SK-N-SH (cell line): ENCODE results near the gene SPAM1. TPM values are rescaled to one million over a fixed set of nuclear protein-coding genes. Genes with fewer than 3 reads are reported as not detected.

Experiments
- CTCF ChIA-PET: fragments of 300-600, 350-600 bp; formaldehyde crosslinking; extraction: SDS; loops from one replicate; lab custom pipeline; 2021; lab: Yijun Ruan, JAX
- POLR2A ChIA-PET: fragments of 350-600 bp; sonication (Branson Sonifier 250); formaldehyde crosslinking; extraction: SDS; loops from one replicate; lab custom pipeline; 2020; ENCODE audit warnings: antibody characterized with exemption, inconsistent platforms; lab: Yijun Ruan, JAX
- DNase-seq: peaks from one replicate; pipeline ENCODE4 v3.0.0; 2012
- H2AFZ ChIP-seq: fragments of 200-600 bp; sonication (generic); 2 replicates; pipeline ENCODE4 v1.8.1; 2016; ENCODE audit warnings: antibody characterized with exemption, mild to moderate bottlenecking, low read depth
- H3F3A ChIP-seq: fragments of 200-600 bp; sonication (generic); replicated peaks from 2 replicates; pipeline ENCODE3; 2016; ENCODE audit warnings: antibody characterized with exemption, mild to moderate bottlenecking; ENCODE audit not compliant: insufficient read depth
- H3K27ac ChIP-seq, 2 experiments: fragments of 200-500 bp in 1 of 2; fragments of 200-600 bp in 1 of 2; sonication (Bioruptor generic) in 1 of 2; sonication (generic), shearing (Covaris generic) in 1 of 2; 2 replicates each; pipeline versions ENCODE4 v1.5.1 to v1.6.1; 2014 to 2016; ENCODE audit warnings: low read depth in 2 of 2, inconsistent platforms in 1 of 2, low read length in 1 of 2, mild to moderate bottlenecking in 1 of 2, mixed read lengths in 1 of 2
- H3K27me3 ChIP-seq: fragments of 200-600 bp; sonication (generic), shearing (Covaris generic); 2 replicates; pipeline ENCODE4 v1.6.1; 2016; ENCODE audit warnings: mixed run types; ENCODE audit not compliant: insufficient read depth
- H3K36me3 ChIP-seq, 2 experiments: fragments of 200-500 bp in 1 of 2; fragments of 200-600 bp in 1 of 2; sonication (Bioruptor generic) in 1 of 2; sonication (generic) in 1 of 2; replicated peaks in 1 of 2; 2 replicates each; pipeline versions ENCODE3 to v1.5.1; 2014 to 2016; ENCODE audit warnings: low read length in 1 of 2, mild to moderate bottlenecking in 1 of 2; ENCODE audit not compliant: insufficient read depth in 2 of 2, control insufficient read depth in 1 of 2
- H3K4me1 ChIP-seq, 2 experiments: fragments of 200-500 bp in 1 of 2; fragments of 200-600 bp in 1 of 2; sonication (Bioruptor generic) in 1 of 2; sonication (generic), shearing (Covaris generic) in 1 of 2; 2 replicates each; pipeline versions ENCODE4 v1.5.1 to v1.6.1; 2014 to 2016; ENCODE audit warnings: low read depth in 1 of 2, low read length in 1 of 2, mixed run types in 1 of 2; ENCODE audit not compliant: insufficient read depth in 2 of 2, control insufficient read depth in 1 of 2
- H3K4me2 ChIP-seq: fragments of 200-600 bp; sonication (generic), shearing (Covaris generic); 2 replicates; pipeline ENCODE4 v1.6.1; 2017; ENCODE audit warnings: mixed run types
- H3K4me3 ChIP-seq, 2 experiments: fragments of 200-500 bp in 1 of 2; fragments of 200-600 bp in 1 of 2; sonication (Bioruptor generic) in 1 of 2; sonication (generic), shearing (Covaris generic) in 1 of 2; 2 replicates each; pipeline versions ENCODE4 v1.5.1 to v1.8.1; 2014 to 2016; ENCODE audit warnings: low read depth in 2 of 2, inconsistent platforms in 1 of 2, low read length in 1 of 2, mild to moderate bottlenecking in 1 of 2, mixed read lengths in 1 of 2, moderate library complexity in 1 of 2
- H3K79me2 ChIP-seq: fragments of 200-600 bp; sonication (generic); 2 replicates; pipeline ENCODE4 v1.8.1; 2017; ENCODE audit warnings: mild to moderate bottlenecking; ENCODE audit not compliant: insufficient read depth
- H3K9ac ChIP-seq: fragments of 200-600 bp; sonication (generic); 2 replicates; pipeline ENCODE4 v1.6.1; 2017; ENCODE audit warnings: mixed run types
- H3K9me2 ChIP-seq: fragments of 200-600 bp; sonication (generic); 2 replicates; pipeline ENCODE4 v1.6.1; 2017; ENCODE audit warnings: mixed run types
- H3K9me3 ChIP-seq: fragments of 200-600 bp; sonication (generic); 2 replicates; pipeline ENCODE4 v1.6.1; 2017; ENCODE audit warnings: mixed run types, mild to moderate bottlenecking, moderate library complexity
- H4K20me1 ChIP-seq: fragments of 200-600 bp; sonication (generic); 2 replicates; pipeline ENCODE4 v1.6.1; 2017; ENCODE audit warnings: mild to moderate bottlenecking, mixed run types; ENCODE audit not compliant: insufficient read depth
- ELF1 ChIP-seq: IDR thresholded peaks from 2 replicates; pipeline ENCODE4 v1.4.0; 2012
- EP300 ChIP-seq, 2 experiments: IDR thresholded peaks; 2 replicates each; pipeline versions ENCODE4 v1.4.0 to v1.6.1; 2012; ENCODE audit warnings: borderline replicate concordance in 1 of 2, low read depth in 1 of 2, low read length in 1 of 2
- FOSL2 ChIP-seq: IDR thresholded peaks from 2 replicates; pipeline ENCODE4 v1.4.0; 2012; ENCODE audit warnings: low read depth, mild to moderate bottlenecking, moderate library complexity, borderline replicate concordance
- GABPA ChIP-seq: IDR thresholded peaks from 2 replicates; pipeline ENCODE4 v1.4.0; 2012; ENCODE audit warnings: low read depth, mild to moderate bottlenecking
- MEF2A ChIP-seq: IDR thresholded peaks from 2 replicates; pipeline ENCODE4 v1.4.0; 2012; ENCODE audit warnings: low read depth, borderline replicate concordance
- MXI1 ChIP-seq: IDR thresholded peaks from 2 replicates; pipeline ENCODE4 v1.6.1; 2012; ENCODE audit warnings: mild to moderate bottlenecking, low read depth, low read length, improper control_type of control experiment
- NFIC ChIP-seq: IDR thresholded peaks from 2 replicates; pipeline ENCODE4 v1.4.0; 2012; ENCODE audit warnings: borderline replicate concordance
- NRF1 ChIP-seq: IDR thresholded peaks from 2 replicates; pipeline ENCODE4 v1.6.1; 2012; ENCODE audit warnings: low read depth, mild to moderate bottlenecking, low read length
- RAD21 ChIP-seq: IDR thresholded peaks from 2 replicates; pipeline ENCODE4 v1.6.1; 2012; ENCODE audit warnings: mild to moderate bottlenecking, low read length
- RCOR1 ChIP-seq: fragments of 150-350 bp; IDR thresholded peaks from 2 replicates; pipeline ENCODE4 v1.6.1; 2017; ENCODE audit warnings: antibody characterized with exemption, low read length
- RFX5 ChIP-seq: IDR thresholded peaks from 2 replicates; pipeline ENCODE4 v1.6.1; 2012; ENCODE audit warnings: mild to moderate bottlenecking, improper control_type of control experiment, low read length
- RXRA ChIP-seq: IDR thresholded peaks from 2 replicates; pipeline ENCODE4 v1.4.0; 2012; ENCODE audit warnings: low read depth, mild to moderate bottlenecking, borderline replicate concordance
- SIN3A ChIP-seq: IDR thresholded peaks from 2 replicates; pipeline ENCODE4 v1.6.1; 2012; ENCODE audit warnings: low read depth, mild to moderate bottlenecking, low read length, moderate library complexity, borderline replicate concordance
- TEAD4 ChIP-seq: IDR thresholded peaks from 2 replicates; pipeline ENCODE4 v1.4.0; 2012; ENCODE audit warnings: mild to moderate bottlenecking, borderline replicate concordance; ENCODE audit not compliant: insufficient read depth
- WGBS: methylation state at CpG from one replicate; pipeline ENCODE4 v1.1.6; 2017; ENCODE audit warnings: low lambda C conversion rate; 5-methylcytosine and 5-hydroxymethylcytosine counted together
- polyA plus RNA-seq, 3 experiments: library from polyadenylated mRNA; depleted of rRNA; stranded (reverse); fragments of >200 nt; gene quantifications; 2 replicates each; pipeline ENCODE4 v1.2.3, GENCODE V29; 2012
- TF ChIP-seq, protein P1 (sequence below): IDR thresholded peaks from 2 replicates; pipeline ENCODE4; 2012
- TF ChIP-seq, protein P2 (sequence below): IDR thresholded peaks from 2 replicates; pipeline ENCODE4 v1.4.0; 2012; ENCODE audit warnings: low read depth, borderline replicate concordance

The SPAM1 gene
- polyA plus RNA-seq, 1 of the 3 experiments (the other 2 are of a cell fraction) = not detected

GRCh38 chr7:123929107-123929506, 4.1 kb downstream of the SPAM1 start:
- H4K20me1 ChIP-seq = no peaks in the 10 kb centered on the region
- H3K79me2 ChIP-seq = no peaks in the 10 kb centered on the region
- H3K36me3 ChIP-seq = no peaks in the 10 kb centered on the region
- TF ChIP-seq GABPA = no peak
- TF ChIP-seq, protein P1, sequence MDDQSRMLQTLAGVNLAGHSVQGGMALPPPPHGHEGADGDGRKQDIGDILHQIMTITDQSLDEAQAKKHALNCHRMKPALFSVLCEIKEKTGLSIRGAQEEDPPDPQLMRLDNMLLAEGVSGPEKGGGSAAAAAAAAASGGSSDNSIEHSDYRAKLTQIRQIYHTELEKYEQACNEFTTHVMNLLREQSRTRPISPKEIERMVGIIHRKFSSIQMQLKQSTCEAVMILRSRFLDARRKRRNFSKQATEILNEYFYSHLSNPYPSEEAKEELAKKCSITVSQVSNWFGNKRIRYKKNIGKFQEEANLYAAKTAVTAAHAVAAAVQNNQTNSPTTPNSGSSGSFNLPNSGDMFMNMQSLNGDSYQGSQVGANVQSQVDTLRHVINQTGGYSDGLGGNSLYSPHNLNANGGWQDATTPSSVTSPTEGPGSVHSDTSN = no peak
- TF ChIP-seq TEAD4 = no peak
- no peak for TF ChIP-seq RXRA
- TF ChIP-seq RCOR1 = no peak
- TF ChIP-seq NFIC = no peak
- no peak for TF ChIP-seq ELF1
- no peak for TF ChIP-seq EP300 (IDR thresholded peaks at IDR 0.05; ENCODE audit: borderline replicate concordance in 1 of 2, low read depth in 1 of 2, low read length in 1 of 2)
- TF ChIP-seq FOSL2 = no peak
- H3K9me3 ChIP-seq = no peaks in the 10 kb centered on the region
- POLR2A ChIA-PET = no interaction called here
- no peaks in the 10 kb centered on the region for H3F3A ChIP-seq
- no peak overlapping the region for H3K4me3 ChIP-seq
- no peak overlapping the region for H3K27ac ChIP-seq
- H3K9ac ChIP-seq = no peak overlapping the region
- DNase-seq = no peak
- no peak overlapping the region for H2AFZ ChIP-seq
- H3K4me1 ChIP-seq = no peaks in the 10 kb centered on the region
- H3K9me2 ChIP-seq = no peaks in the 10 kb centered on the region
- H3K4me2 ChIP-seq = no peak overlapping the region
- no peaks in the 10 kb centered on the region for H3K27me3 ChIP-seq
- CTCF ChIA-PET = interaction anchor here (1.4 kb wide), 1 partner anchor 11 kb away, joined by 3 read pairs; no protein-coding TSS in a partner anchor

- WGBS = 2% methylated on average over 2 of the region's 2 CpGs
- H3F3A ChIP-seq = no peaks in the 10 kb centered on the region
- no peaks in the 10 kb centered on the region for H3K27me3 ChIP-seq
- no peaks in the 10 kb centered on the region for H3K36me3 ChIP-seq
- H3K27ac ChIP-seq = no peak overlapping the region
- H3K4me3 ChIP-seq = no peak overlapping the region
- no peaks in the 10 kb centered on the region for H3K79me2 ChIP-seq
- no peak for DNase-seq
- no peak overlapping the region for H2AFZ ChIP-seq
- no peak overlapping the region for H3K4me2 ChIP-seq
- no peaks in the 10 kb centered on the region for H3K9me3 ChIP-seq
- ChIA-PET CTCF (interaction anchor here (1.4 kb wide), 1 partner anchor 11 kb away, joined by 3 read pairs; no protein-coding TSS in a partner anchor), POLR2A (no interaction called here)
- H3K9ac ChIP-seq = no peak overlapping the region
- TF ChIP-seq RAD21 (no peak), ELF1 (no peak), MXI1 (no peak), SIN3A (no peak), MEF2A (no peak), EP300 (IDR thresholded peaks at IDR 0.05; ENCODE audit: borderline replicate concordance in 1 of 2, low read depth in 1 of 2, low read length in 1 of 2) (no peak), NRF1 (no peak), RFX5 (no peak), RCOR1 (no peak)
- TF ChIP-seq, protein P2, sequence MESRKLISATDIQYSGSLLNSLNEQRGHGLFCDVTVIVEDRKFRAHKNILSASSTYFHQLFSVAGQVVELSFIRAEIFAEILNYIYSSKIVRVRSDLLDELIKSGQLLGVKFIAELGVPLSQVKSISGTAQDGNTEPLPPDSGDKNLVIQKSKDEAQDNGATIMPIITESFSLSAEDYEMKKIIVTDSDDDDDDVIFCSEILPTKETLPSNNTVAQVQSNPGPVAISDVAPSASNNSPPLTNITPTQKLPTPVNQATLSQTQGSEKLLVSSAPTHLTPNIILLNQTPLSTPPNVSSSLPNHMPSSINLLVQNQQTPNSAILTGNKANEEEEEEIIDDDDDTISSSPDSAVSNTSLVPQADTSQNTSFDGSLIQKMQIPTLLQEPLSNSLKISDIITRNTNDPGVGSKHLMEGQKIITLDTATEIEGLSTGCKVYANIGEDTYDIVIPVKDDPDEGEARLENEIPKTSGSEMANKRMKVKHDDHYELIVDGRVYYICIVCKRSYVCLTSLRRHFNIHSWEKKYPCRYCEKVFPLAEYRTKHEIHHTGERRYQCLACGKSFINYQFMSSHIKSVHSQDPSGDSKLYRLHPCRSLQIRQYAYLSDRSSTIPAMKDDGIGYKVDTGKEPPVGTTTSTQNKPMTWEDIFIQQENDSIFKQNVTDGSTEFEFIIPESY = no peak
- H3K4me1 ChIP-seq = no peaks in the 10 kb centered on the region
- H4K20me1 ChIP-seq = no peaks in the 10 kb centered on the region
- no peaks in the 10 kb centered on the region for H3K9me2 ChIP-seq
Measured at GRCh38 chr7:123929655-123930054, 4.6 kb downstream of the SPAM1 start.
